ENCODE results near the gene KRT35.

DNA sequence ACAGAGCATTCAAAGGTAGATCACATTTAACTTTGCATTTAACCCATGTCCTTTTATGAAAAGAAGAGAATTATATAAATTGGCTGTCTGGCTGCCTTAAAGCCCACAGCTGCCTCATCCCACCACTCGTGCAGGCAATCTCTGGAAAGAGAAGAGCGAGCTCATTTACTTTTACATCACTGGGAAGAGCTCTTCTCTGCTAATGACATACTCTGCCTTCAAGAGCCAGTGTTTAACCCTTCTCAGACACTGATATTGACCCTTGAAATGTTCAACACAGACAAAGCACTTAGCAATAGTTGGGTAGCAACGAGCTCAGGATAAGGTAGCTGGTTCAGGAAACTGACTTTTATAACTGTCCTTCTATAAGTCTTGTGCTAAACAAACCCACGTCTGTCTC is 46.9 kb downstream of the KRT35 start:
- TF ChIP-seq, protein P1, sequence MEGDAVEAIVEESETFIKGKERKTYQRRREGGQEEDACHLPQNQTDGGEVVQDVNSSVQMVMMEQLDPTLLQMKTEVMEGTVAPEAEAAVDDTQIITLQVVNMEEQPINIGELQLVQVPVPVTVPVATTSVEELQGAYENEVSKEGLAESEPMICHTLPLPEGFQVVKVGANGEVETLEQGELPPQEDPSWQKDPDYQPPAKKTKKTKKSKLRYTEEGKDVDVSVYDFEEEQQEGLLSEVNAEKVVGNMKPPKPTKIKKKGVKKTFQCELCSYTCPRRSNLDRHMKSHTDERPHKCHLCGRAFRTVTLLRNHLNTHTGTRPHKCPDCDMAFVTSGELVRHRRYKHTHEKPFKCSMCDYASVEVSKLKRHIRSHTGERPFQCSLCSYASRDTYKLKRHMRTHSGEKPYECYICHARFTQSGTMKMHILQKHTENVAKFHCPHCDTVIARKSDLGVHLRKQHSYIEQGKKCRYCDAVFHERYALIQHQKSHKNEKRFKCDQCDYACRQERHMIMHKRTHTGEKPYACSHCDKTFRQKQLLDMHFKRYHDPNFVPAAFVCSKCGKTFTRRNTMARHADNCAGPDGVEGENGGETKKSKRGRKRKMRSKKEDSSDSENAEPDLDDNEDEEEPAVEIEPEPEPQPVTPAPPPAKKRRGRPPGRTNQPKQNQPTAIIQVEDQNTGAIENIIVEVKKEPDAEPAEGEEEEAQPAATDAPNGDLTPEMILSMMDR (IDR thresholded peaks at IDR 0.05; ENCODE audit: extremely low read depth in 1 of 2, insufficient read depth in 1 of 2, low read depth in 1 of 2, low read length in 2 of 2), result no peak
- no peak for TF ChIP-seq POLR2A (IDR thresholded peaks at IDR 0.05; ENCODE audit: low read depth, low read length)
- no peak for TF ChIP-seq POLR2AphosphoS5 (IDR thresholded peaks at IDR 0.05; ENCODE audit: insufficient read depth, low read depth, low read length)
- no peak for TF ChIP-seq FOS (IDR thresholded peaks at IDR 0.05; ENCODE audit: borderline replicate concordance, insufficient read depth, low read length)
- TF ChIP-seq EZH2 (IDR thresholded peaks at IDR 0.05; ENCODE audit: borderline replicate concordance, low read depth, low read length, severe bottlenecking), result no peak
- TF ChIP-seq, protein P2, sequence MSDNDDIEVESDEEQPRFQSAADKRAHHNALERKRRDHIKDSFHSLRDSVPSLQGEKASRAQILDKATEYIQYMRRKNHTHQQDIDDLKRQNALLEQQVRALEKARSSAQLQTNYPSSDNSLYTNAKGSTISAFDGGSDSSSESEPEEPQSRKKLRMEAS (IDR thresholded peaks at IDR 0.05; ENCODE audit: insufficient read depth, insufficient read length), result no peak
